ENCODE data around the gene STK32B. TPM values are rescaled to one million over a fixed set of nuclear protein-coding genes. Genes with fewer than 3 reads are reported as not detected.

STK32B gene
- total RNA-seq, 1 experiment from 2014 or later, result 11.6 TPM

- TF ChIP-seq TCF7L2 (IDR thresholded peaks at IDR 0.05; ENCODE audit: low read depth, low read length), result no peak
- TF ChIP-seq, protein P1, sequence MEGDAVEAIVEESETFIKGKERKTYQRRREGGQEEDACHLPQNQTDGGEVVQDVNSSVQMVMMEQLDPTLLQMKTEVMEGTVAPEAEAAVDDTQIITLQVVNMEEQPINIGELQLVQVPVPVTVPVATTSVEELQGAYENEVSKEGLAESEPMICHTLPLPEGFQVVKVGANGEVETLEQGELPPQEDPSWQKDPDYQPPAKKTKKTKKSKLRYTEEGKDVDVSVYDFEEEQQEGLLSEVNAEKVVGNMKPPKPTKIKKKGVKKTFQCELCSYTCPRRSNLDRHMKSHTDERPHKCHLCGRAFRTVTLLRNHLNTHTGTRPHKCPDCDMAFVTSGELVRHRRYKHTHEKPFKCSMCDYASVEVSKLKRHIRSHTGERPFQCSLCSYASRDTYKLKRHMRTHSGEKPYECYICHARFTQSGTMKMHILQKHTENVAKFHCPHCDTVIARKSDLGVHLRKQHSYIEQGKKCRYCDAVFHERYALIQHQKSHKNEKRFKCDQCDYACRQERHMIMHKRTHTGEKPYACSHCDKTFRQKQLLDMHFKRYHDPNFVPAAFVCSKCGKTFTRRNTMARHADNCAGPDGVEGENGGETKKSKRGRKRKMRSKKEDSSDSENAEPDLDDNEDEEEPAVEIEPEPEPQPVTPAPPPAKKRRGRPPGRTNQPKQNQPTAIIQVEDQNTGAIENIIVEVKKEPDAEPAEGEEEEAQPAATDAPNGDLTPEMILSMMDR (IDR thresholded peaks at IDR 0.05), result no peak
- no peak for TF ChIP-seq SIN3A (IDR thresholded peaks at IDR 0.05; ENCODE audit: borderline replicate concordance, insufficient read depth, low read depth, low read length)
- TF ChIP-seq POLR2AphosphoS5 (IDR thresholded peaks at IDR 0.05; ENCODE audit: low read depth, low read length), result no peak
- TF ChIP-seq REST (IDR thresholded peaks at IDR 0.05; ENCODE audit: insufficient read depth in 1 of 2, low read depth in 2 of 2, low read length in 1 of 2), result no peak
- ChIA-PET CTCF (no interaction called here), POLR2A (no interaction called here)
- H3K36me3 ChIP-seq (ENCODE audit: control insufficient read depth, insufficient read depth, low read length), result no peaks in the 10 kb centered on the region
- in situ Hi-C loops (cut with HindIII; ENCODE audit: low pct_unique_long_range_greater_than_20kb, low sequenced_read_pairs) (no loop called here), intact Hi-C loops (cut with micrococcal nuclease; ENCODE audit: unreplicated experiment) (no loop called here)
- no peak for ATAC-seq
- no peaks in the 10 kb centered on the region for H3K4me1 ChIP-seq (ENCODE audit: control insufficient read depth, insufficient read depth, low read length)
- no peak for DNase-seq (ENCODE audit: low read depth, low spot score)
- no peak overlapping the region for H3K27ac ChIP-seq (ENCODE audit: low read length)
- BruUV-seq (replicated peaks), result no TSS peak
- no peak overlapping the region for H3K4me3 ChIP-seq (ENCODE audit: low read depth in 2 of 2, low read length in 2 of 2)
- no peaks in the 10 kb centered on the region for H3K9me3 ChIP-seq (ENCODE audit: control insufficient read depth, insufficient read depth, low read depth, low read length)
- no peaks in the 10 kb centered on the region for H3K27me3 ChIP-seq (ENCODE audit: control insufficient read depth, insufficient read depth, low read length)
Observed at GRCh38 chr4:5030221-5030620, 21.1 kb upstream of the STK32B start.

DNA sequence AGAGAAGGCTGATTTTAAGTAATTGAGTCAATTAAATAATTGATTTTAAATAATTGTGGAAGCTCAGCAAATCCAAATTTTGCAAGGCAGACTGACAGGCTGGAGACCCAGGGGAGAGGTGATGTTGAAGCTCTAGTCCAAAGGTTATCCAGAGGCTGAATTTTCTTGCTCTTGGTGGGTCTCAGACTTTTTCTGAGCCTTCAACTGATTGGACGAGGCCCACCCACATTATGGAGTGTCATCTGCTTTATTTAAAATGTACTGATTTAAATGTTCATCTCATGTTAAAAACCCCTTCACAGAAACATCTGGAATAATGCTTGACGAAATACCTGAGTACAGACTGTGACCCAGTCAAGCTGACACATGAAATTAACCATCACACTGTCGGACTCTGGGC lies 20.4 kb upstream of the STK32B start:
- no peaks in the 10 kb centered on the region for H3K27me3 ChIP-seq (ENCODE audit: control insufficient read depth, insufficient read depth, low read length)
- no peaks in the 10 kb centered on the region for H3K36me3 ChIP-seq (ENCODE audit: control insufficient read depth, insufficient read depth, low read length)
- in situ Hi-C loops (cut with HindIII; ENCODE audit: low pct_unique_long_range_greater_than_20kb, low sequenced_read_pairs) (no loop called here), intact Hi-C loops (cut with micrococcal nuclease; ENCODE audit: unreplicated experiment) (no loop called here)
- POLR2A ChIA-PET, result no interaction called here
- BruUV-seq (replicated peaks), result no TSS peak
- DNase-seq (ENCODE audit: low read depth, low spot score) (no peak), ATAC-seq (no peak)
- CTCF ChIA-PET, result no interaction called here
- H3K9me3 ChIP-seq (ENCODE audit: control insufficient read depth, insufficient read depth, low read depth, low read length), result no peaks in the 10 kb centered on the region
- H3K27ac ChIP-seq (ENCODE audit: low read length), result no peak overlapping the region
- no peak overlapping the region for H3K4me3 ChIP-seq (ENCODE audit: low read depth in 2 of 2, low read length in 2 of 2)
- H3K4me1 ChIP-seq (ENCODE audit: control insufficient read depth, insufficient read depth, low read length), result no peaks in the 10 kb centered on the region
- no peak for TF ChIP-seq TCF7L2 (IDR thresholded peaks at IDR 0.05; ENCODE audit: low read depth, low read length)
- TF ChIP-seq, protein P1 (IDR thresholded peaks at IDR 0.05), result no peak
- TF ChIP-seq SIN3A (IDR thresholded peaks at IDR 0.05; ENCODE audit: borderline replicate concordance, insufficient read depth, low read depth, low read length), result no peak
- TF ChIP-seq POLR2AphosphoS5 (IDR thresholded peaks at IDR 0.05; ENCODE audit: low read depth, low read length), result no peak
- TF ChIP-seq REST (IDR thresholded peaks at IDR 0.05; ENCODE audit: insufficient read depth in 1 of 2, low read depth in 2 of 2, low read length in 1 of 2), result no peak

All from Panc1 (cell line).